DMS153 (cell line): Measurements from ENCODE around the gene TESK1.
"Not testable (repeated sequence)": the region's sequence is repeated elsewhere in the genome, so short reads cannot be mapped to it uniquely, and the experiment has no call there.

Experiments
- DNase-seq: peaks from one replicate; lab custom pipeline; 2025; lab: John Stamatoyannopoulos, UW

Gene TESK1

DNA sequence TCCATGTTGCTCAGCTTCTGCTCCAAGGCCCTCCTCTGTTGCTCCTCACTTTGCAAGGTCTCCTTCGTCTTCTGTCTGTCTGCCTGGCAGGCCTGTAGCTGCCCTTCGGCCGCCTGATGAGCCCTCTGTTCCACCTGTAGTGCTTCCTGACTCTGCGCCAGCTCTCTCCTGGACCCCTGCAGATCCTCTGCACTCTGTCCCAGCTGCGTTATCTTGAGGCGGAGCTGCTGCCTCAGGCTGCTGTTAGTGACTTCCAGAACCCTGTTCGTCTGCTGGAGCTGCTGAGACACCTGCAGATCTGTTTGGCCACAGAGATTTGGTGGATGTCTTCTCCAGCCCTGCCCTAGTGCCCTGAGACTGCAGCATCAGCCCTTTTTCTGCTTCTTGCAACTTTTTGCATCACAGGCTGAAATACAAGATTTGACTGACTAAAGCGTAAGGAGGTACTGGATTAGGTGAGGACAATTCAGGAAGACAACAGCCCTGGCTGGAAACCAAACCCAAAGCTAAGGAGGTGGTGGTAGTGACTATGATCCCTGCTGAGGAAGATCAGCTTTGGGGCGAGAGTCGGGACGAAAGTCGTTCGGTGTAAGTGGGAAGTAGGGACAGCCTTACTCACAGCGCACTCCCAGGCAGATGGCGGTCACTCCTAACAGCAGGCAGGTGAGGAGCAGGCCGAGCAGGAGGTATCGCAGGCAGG, 11.1 kb downstream of the TESK1 start:
- DNase-seq = no peak

DNA sequence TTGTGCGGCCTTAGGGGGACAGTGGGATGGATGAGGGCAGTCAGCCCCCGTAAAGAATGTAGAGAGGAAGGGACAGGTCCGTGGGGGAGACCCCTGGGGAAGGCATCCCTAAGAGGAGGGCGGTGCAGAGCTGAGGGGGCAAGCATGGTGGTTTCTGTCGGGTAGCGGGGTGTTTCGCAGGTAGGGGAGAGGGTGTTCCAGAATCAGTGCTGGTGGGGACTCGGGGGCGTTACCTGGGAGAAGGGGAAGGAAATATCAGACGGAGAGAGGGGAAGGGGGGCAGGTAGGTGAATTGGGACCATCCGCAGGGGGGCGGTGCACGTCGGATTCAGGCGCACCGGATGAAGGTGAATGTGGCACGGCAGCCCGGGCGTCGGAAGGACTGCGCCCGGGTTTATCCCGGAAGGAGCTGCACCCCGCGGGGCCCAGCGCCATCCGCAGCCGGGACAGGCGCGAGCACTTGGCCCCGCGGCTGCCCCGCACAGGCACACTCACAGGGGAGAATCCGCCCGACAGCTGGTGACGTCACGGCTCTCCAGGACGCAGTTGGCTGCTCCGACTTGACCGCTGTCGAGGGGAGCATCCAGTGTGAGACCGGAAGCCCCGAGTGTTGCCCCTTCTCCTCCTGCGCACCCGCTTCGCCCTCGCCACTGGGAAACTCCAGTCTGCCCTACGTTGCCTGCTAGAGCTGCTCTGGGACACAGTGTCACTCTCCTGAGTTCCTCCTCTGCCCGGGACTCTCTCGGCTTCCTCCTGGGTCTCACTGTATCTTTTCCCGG, 11.8 kb downstream of the TESK1 start:
- no peak for DNase-seq

DNA sequence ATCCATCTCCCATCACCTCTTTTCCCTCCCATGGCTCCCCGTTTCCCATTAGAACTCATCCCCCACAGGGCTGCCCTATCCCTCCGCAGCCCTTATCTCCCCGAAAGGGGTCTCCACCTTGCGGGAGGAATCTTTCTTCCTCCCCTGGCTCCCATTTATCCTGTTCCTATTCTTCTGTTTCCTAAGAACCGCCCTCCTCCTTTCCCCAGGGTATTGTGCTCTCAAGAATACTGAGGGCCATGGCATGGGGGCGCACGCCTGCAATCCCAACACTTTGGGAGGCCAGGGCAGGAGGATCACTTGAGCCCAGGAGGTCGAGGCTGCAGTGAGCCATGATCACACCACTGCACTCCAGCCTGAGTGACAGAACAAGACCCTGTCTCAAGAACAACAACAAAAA, 12.5 kb downstream of the TESK1 start:
- DNase-seq = no peak

DNA sequence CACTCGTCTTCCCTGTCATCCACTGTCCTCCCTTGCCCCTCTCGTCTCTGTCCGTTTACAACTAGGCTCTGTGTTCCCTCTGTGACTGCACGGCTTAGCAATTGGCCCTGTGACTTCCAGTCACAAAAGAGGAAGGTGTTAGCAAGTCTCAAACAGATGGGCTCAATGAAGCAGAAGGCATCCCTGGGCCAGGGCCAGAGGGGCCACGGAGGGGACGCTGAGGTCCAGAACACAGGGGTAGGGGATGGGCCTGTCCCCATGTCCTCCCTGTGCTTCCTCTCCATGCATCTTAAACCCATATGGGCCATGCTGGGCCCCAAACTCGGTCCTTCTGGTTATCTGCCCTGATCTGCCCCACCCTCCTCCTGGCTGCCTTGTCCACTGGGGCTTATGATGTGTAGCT, 13.3 kb downstream of the TESK1 start, which contains the start of gene CD72:
Gene CD72 (minus strand): TSS at position 89 of the 403 bp plus-strand sequence. CDS start 110 bp downstream, outside the sequence.
- no peak for DNase-seq

DNA sequence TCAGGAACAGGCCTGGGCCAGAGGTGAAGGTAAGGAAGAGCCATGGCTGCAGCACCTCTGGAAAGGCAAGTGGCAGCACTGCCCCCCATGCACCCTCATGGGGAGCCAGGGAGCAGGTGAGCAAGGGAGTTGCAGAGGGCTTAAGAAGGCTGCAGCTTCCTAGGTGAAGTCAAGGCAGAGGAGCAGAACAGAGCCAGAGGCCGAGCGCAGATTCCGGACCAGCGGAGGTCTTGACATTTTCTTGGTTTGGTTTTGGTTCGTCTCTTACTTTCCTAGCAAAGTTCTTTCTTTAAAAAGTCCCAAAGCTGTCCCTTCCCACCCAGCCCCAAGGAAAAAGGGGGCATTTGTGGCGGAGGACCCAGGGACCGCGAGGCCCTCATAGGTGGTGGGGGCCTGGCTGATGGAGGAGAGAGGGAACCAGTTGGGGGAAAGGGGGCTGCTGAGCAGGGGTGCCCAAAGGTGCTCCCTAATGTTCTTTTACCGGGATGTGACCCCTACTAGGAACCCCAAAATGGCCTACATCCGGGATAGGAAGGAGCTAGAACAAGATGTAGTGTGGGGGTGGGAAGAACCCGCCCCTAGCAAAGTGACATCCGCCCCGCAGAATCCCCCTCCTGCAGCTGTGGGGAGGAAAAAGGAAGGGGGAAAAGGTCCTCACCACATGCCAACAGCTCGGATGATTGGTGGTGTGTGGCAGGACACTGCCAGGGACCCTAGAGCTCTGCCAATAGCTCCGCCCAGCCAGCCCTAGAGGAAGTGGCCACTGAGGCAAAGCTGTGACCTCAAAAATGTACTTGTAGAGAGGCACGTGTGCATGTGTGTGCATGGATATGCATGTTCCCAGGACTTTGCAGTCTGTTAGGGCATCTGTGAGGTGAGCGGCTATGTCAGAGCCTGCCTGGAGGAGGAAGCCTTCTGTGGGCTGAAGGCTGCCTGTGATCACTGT, 14.1 kb downstream of the TESK1 start:
- no peak for DNase-seq

DNA sequence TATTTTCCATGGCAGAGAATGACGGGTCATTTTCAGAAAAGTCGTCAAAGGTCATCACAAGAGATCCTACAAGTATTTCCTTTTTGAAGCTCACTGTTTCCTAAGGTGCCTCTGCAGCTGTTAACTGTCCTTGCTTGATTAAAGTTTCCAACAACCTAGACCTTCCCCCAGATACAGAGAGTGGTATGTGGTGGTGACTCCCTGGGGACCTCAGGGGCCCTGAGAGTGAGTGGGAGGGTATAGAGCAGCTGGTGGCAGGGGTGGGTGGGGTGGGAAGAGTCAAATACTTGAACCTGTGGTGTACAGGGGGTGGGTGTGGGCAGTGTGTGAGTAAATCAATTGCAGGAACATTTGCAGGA, 14.7 kb downstream of the TESK1 start:
- DNase-seq = no peak

DNA sequence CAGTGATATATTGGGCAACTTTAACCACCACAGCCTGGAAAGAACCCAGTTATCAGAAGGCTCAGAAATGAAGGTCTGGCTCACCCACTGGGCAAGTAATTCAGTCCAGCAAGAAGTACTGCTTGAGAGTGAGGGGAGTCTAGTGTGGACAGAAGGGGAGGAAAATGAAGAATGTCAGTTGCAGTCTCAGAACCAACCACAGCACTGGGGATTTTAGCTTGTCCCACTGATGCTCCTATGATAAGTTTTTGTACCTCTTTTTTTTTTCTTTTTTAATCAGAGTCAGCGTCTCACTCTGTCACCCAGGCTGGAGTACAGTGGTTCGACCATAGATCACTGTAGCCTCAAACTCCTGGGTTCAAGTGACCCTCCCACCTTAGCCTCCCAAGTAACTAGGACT, 22.5 kb downstream of the TESK1 start:
- no peak for DNase-seq

DNA sequence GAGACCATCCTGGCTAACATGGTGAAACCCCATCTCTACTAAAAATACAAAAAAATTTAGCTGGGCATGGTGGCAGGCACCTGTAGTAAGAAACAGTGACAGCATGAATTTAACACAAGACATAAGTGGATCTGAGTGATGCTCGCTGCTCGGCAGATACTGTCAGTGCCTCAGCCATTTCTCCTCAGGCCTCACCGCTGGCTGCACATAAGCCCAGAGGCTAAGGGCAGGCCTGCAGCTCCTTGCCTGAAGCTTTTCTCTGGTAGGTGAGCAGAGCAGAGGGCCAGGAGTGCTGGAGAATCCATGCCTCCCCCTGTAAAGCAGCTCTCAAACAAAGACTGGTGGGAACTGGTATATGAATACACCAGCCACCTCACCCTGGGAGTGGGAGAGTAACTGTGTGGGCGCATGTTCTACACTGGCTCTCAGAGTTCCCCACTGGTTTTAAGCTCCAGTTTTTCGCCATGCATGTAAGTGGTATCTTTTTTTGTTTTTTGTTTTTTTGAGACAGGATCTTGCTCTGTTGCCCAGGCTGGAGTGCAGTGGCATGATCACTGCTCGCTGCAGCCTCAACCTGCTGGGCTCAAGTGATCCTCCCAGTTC, 23.4 kb downstream of the TESK1 start:
- DNase-seq = no peak

DNA sequence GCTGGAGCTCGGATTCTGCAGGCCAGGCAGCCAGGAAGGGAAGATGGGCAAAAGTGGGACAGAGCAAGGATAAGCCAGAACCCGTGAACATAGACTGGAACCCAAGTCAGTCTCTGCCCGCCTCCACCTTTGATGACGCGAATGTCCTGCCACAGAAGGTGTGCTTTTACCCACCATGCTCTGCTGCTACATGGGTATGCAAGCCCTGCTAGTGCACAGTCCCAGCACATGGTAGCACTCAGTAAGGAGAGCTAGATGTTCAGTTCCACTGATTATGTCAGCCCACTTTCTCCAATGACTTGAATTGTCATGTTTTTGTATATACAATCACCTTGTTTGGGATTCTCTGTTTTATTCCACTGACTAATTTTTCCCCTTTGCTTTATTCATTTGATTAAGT, 24.5 kb downstream of the TESK1 start:
- no peak for DNase-seq

DNA sequence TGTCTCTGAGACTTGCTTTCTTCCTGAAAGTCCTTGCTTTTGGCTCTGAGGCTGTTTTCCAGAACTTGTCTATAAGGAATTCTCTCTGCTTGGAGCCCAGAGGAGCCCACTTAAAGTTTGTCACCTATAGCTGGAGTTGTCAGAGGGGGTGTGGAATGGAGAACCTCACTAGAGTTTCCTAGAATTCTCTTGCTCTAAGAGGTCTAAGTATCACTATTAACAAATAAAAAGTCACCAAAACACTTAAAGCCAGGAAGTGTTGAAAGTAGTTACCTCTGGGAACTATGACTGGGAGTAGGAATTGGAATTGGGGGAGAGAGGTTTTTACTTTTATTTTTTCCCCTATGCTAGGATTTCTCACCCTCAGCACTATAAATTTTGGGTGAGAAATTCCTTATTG, 30.7 kb downstream of the TESK1 start:
- no peak for DNase-seq

DNA sequence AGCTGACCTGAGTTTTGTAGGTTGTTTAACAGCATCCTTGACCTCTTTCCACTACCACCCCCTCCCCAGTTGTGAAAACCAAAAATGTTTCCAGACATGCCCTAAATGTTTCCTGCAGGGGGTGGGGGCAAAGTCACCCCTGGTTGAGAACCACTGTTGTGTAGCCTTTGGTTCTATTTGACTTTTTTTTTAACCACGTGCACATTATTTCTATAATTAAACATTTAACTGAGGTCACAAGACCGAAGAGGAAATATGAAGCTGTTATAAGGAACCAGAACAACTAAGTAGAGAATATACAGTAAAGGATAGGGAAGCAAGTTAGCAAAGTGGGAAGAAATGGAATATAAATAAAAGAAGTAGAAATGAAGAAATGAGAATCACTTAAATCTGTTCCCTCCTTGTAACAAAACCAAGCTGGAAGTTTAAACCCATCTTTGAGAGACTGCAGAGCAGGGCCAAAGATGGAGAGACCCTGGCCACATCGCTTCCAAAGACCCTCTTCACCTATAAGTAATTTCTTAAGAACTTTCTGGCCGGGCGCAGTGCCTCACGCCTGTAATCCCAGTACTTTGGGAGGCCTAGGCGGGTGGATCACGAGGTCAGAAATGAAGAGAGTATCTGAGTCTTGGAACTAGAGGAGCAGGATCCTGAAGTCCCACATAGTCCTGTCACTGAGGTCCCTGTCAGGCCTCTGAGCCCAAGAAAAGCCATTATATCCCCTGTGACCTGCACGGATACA, 31.2 kb downstream of the TESK1 start:
- no peak for DNase-seq

DNA sequence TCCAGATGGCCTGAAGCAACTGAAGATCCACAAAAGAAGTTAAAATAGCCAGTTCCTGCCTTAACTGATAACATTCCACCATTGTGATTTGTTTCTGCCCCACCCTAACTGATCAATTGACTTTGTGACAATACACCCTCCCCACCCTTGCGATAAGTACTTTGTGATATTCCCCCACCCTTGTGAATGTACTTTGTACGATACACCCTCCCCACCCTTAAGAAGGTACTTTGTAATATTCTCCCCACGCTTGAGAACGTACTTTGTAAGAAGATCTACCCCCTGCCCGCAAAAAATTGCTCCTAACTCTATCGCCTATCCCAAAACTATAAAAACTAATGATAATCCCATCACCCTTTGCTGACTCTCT, 31.8 kb downstream of the TESK1 start:
- not testable (repeated sequence) for DNase-seq

DNA sequence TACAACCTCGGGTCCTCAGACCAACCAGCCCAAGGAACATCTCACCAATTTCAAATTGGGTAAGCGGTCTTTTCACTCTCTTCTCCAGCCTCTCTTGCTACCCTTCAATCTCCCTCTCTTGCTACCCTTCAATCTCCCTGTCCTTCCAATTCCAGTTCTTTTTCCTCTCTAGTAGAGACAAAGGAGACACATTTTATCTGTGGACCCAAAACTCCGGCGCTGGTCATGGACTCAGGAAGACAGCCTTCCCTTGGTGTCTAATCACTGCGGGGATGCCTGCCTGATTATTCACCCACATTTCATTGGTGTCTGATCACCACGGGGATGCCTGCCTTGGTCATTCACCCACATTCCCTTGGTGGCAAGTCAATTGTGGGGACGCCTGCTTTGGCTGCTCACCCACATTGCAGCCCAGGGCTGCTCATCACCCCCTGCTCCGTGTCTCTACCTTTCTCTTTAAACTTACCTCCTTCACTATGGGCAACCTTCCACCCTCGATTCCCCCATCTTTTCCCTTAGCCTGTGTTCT, 32.4 kb downstream of the TESK1 start:
- DNase-seq = not testable (repeated sequence)

DNA sequence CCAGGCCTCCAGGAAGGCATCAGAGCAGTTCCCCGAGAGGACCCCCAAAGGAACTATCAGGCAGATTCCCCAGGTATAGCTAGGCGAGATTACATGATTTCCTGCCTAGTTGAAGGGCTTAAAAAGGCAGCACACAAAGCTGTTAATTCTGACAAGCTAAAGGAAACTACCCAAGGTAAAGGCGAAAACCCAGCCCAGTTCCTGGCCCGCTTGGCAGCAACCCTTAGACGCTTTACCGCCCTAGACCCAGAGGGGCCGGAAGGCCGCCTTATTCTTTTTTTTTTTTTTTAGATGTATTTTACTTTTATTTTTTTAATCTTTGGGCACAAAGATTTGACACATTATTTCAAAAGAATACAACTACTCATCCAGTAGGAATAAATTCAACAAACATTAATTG, 33.7 kb downstream of the TESK1 start:
- not testable (repeated sequence) for DNase-seq

DNA sequence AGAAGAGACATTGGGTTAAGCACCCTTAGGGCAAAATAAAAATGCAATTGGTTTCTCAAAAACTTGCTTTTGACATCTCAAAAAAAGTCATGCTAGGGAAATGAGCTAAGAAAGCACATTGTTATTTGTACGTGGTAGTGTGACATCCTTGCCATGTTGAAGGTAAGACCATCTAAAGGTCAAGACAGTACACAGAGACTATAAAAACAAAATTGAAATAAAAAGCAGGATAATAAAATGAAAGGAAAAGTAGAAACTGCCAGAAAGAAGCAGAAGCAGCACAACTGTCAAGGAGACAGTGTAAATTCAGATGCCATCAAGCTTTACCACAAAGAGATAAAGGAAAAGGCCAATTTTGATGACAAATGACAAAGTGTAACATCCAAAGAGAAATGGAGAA, 34.2 kb downstream of the TESK1 start:
- DNase-seq = not testable (repeated sequence)

DNA sequence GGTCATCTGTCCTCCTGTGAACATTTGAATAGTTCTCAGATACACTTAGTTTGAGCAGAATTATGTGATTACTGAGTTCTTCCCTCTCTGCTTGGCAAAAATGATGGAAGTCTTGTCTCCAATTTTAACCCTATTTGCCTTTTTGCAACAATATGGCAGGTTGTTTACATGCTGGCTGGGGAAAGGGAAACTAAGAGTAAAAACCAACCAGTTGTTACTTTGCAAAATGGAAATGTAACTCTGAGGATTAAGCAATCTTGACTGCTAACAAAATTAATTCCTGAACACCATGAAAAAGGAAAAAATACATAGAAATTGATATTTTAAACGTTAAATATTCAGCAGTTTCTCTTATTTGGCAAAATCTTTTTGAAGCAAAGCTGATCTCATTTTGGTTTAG, 34.6 kb downstream of the TESK1 start:
- no peak for DNase-seq

DNA sequence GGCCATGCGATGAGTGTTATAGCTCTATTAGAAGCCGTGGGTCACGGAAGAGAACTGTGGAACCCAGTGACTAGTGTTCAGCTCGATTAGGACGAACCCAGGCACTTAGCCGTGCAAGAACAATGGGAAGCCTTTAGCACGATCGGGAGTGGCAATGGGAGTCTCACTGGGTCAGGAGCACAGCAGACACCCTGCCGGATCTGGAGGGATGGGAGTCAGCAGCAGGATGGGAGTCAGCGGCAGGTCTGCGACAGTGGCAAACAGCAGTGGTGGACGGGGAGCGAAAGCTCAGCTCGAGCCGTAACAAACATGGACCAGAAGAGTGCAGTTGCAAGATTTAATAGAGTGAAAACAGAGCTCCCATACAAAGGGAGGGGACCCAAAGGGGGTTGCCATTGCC, 35.4 kb downstream of the TESK1 start:
- not testable (repeated sequence) for DNase-seq

DNA sequence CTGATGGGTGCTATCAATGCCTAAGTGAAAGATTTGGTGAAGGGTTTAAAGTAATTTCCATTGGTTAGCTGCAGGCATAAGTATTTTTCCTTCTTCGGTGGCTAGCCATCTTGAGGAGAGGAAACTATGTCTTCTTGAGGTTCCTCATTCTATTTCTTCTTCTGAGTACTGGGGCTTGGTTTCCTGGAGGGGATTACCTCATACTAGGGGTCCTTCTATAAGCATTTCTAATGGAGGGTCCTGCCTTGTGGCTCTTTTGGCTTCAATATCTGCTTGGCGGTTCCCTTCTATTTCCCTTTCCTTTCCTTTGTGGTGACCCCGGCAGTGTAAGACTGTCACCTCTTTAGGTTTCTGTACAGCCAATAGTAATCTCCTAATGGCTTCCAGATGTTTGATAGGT, 36.4 kb downstream of the TESK1 start:
- DNase-seq = not testable (repeated sequence)

DNA sequence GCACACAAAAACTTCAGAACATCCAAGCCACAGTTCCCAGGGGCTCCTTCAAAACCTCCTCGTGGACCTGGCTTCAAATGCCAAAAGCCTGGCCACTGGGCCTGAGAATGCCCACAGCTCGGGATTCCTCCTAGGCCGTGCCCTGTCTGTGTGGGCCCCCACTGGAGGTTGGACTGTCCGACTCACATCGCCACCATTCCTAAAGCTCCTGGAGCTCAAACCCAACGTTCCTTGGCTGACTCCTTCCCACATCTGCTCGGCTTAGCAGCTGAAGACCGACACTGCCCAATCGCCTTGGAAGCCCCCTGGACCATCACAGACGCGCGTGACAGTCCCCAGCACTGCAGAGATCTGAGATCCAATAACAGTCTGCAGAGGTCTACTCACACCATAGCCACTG, 38.0 kb downstream of the TESK1 start:
- no peak for DNase-seq

DNA sequence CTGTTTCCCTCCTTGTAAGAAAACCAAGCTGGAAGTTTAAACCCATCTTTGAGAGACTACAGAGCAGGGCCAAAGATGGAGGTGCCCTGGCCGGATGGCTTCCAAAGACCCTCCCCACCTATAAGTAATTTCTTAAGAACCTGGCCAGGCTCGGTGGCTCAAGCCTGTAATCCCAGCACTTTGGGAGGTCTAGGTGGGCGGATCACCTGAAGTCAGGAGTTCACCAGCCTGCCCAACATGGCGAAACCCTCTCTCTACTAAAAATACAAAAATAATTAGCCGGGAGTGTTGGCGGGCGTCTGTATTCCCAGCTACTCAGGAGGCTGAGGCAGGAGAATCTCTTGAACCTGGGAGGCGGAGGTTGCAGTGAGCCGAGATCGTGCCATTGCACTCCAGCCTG, 40.7 kb downstream of the TESK1 start:
- not testable (repeated sequence) for DNase-seq

DNA sequence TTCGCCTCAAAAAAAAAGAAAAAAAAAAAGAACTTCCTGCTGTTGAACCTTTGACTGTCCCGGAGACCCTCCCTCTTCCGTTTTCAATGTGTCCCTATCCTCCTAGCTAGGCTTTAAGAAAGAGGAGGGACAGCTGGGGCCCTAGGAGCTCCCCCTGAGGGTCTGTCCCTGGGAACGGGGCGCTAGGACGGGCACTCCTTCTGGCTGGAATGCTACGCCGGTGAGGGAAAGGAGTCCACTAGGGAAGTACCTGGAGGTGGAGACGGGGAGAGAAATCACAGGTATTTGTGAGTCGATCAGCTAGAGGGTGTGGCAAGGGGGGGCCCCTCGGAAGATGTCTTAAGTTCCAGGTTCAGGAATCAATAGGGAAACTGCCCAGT, 41.1 kb downstream of the TESK1 start:
- DNase-seq = peak; percentile 13
